GM19468 (cell line): ENCODE measurements around the gene IL36RN.

Source experiments
- ATAC-seq: cut with Tn5 transposase; IDR thresholded peaks from one replicate; pipeline ENCODE4 v1.9.1; 2021; ENCODE audit warnings: mild to moderate bottlenecking, moderate library complexity, moderate number of reproducible peaks; ENCODE audit not compliant: unreplicated experiment; ENCODE audit errors: extremely low read depth

Gene IL36RN

DNA sequence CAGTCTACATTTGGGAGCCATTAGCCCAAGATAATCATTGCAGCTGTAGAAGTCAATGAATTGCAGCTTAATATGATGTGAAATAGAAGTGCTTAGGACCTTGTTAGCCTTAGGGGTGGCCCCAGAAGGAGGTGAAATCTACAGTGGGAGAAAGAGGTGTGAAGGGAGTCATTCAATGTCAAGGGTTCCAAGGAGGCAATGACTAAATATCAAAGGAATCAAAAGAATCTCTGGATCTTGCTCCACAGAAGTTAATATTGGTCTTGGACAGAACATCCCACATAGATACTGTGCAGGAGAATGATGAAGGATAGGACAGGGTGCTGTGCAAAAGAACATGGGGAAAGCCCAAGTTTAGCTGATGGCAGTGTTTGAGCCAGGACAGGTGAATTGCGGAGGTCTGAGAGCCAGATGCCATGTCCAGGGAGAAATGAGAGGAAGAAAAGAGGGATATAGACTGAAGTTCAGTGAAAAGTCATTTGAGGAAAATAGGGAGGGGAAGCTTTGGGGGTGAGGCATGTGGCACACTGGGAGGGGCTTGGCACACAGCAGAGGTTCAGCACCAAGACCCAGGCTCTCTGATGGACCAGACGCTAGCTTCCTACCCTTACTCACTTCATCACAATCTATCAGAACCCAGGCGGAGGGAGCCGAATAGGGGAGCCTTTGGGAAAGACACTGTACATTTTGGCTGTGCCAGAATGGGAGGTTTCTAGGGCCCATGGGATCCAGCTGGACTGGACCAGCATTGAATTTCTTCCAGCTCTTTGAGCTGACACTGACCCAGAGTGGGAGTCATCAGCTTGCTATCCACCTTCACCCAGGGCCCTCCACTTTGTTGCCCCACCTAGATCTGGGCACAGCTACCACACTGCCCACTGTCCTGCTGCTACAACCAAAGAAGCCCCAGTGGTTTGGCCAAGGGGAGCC, 10.9 kb downstream of the IL36RN start:
- ATAC-seq = no peak

DNA sequence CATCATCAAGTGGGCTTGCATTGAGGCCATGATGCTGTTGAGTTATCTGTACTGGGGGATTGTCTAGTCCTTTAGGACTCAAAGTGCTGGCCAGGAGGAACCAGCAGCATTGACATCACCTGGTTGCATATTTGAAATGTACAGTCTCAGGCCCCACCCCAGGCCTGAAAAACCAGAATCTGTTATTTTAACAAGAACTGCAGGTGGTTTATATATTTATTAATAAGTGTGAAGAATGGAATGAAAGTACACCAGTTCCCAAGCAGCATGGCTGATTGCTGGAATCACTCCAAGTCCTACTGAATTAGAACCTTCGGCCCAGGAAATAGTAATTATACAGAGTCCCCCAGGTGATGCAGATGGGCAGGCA, 11.6 kb downstream of the IL36RN start:
- no peak for ATAC-seq

DNA sequence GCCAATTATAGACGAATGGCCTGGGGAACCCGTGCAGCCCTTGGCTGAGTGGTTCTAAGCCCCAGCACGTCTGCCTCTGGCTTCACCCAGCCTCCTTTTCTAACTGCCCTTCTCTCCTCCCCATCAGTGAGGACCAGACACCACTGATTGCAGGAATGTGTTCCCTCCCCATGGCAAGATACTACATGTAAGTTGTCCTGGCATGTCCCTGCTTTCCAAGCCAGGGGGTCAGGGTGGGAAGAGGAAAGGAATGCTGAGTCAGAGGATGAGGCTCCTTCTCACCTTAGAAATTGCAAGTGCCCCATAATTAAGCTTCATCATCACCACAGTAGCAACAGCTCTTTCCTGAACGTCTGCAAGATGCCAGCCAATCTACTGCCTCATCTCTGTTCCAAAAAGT, 13.6 kb downstream of the IL36RN start:
- ATAC-seq = no peak

DNA sequence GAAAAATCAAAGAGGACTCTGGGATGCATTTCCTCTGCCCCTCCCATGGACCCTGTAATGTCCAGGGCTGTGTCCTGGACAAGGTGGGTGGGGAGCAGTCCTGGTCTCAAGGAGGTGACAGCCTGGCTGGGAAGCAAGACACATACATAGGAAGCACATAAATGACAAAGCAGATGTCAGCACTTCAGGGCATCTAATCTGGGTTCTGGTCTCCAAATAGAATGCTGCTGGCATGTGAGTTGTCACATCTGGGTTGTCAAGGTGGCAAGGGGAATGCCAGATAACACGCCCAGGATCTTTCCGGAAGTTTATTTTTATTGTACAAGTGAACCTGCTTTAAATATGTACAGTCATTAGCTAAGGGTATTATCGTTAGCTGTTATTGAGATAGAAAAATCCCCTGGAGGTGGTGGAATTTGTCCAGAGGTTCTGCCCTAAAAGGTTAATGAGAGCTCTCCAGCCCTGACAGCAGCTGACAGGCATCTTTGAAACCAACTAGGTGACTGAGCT, 14.4 kb downstream of the IL36RN start:
- no peak for ATAC-seq

DNA sequence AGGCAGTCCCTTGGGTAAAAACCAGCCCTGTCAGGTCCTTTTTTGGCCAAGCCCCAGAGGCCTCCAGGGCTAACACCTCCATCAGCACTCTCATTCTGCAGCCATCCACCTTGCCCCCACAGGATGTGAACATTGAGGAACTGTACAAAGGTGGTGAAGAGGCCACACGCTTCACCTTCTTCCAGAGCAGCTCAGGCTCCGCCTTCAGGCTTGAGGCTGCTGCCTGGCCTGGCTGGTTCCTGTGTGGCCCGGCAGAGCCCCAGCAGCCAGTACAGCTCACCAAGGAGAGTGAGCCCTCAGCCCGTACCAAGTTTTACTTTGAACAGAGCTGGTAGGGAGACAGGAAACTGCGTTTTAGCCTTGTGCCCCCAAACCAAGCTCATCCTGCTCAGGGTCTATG, 16.0 kb downstream of the IL36RN start:
- no peak for ATAC-seq

DNA sequence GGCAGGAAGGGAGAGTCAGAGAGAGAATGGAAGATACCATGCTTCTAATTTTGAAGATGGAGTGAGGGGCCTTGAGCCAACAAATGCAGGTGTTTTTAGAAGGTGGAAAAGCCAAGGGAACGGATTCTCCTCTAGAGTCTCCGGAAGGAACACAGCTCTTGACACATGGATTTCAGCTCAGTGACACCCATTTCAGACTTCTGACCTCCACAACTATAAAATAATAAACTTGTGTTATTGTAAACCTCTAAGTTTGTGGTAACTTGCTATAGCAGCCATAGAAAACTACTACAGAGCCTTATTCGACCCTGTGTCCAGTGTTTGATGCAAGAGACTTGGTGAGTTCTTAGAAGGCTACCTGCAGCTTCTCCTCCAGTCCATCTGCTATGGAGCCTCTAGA, 16.6 kb downstream of the IL36RN start:
- ATAC-seq = no peak

DNA sequence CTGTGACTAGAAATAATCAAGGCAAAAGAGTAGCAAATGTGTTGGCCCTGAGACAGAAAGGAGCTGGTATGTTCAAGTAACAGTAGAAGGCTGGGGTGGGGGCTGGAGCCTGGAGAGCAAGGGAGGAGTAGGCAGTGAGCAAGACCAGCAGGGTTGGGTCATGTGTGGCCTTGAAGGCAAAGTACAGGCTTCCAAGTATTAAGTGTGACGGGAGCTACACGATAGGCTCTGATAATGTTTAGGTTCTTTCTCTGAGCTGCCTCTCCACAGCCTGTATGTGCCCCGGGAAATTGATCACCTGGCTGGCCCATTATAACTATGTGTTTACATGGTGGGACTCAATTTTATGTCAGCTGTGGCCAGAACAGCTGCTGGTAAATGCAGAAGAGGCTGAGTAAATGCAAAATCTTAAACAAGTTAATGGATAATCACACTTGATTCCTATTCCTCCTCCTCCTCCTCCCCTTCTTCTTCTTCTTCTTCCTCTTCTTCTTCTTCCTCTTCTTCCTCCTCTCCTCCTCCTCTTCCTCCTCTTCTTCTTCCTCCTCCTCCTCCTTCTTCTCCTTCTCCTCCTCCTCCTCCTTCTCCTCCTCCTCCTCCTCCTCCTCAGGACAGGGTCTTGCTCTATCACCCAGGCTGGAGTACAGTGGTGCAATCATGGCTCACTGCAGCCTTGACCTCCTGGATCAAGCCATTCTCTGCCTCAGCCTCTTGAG, 18.1 kb downstream of the IL36RN start:
- no peak for ATAC-seq

DNA sequence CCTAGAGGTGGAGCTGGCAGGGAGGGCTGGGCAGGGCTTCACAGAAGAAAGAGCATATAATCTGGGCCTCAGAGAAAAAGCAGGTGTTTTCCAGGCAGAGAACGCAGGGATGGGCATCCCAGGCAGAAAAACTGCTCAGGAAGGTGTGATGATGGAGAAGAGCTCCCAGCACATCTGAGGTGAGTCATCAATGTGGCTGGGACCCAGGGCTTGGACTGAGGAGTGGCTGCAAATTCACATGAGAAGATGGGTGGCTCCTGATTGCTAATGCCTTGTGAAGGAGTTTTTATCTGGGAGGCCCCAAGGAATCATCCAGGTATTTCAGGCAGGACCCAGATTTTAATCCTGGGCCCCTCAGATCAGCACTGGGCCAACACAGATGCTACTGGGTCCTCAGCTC, 18.9 kb downstream of the IL36RN start:
- no peak for ATAC-seq

DNA sequence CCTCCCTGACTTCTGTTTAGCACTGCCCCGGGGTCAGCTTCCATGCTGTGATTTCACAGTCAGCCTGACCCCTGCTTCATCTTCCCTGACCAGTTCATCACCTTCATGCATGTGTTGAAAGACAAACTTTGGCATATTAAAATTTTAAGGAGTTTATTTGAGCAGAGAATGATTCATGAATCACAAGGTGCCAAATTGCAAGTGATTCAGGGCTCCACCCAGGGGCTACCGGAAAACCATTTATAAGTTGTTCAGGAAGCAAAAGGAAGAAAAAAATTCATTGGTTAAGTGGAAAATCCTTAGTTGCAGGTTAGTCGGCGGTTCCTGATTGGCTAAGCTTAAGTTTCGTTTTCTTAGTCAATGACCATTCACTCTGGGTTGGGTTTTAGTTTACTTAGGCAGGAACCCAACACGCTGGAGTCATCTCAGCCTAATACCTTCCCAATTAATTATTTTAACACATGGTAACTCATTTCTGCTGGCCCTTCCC, 19.4 kb downstream of the IL36RN start:
- no peak for ATAC-seq

DNA sequence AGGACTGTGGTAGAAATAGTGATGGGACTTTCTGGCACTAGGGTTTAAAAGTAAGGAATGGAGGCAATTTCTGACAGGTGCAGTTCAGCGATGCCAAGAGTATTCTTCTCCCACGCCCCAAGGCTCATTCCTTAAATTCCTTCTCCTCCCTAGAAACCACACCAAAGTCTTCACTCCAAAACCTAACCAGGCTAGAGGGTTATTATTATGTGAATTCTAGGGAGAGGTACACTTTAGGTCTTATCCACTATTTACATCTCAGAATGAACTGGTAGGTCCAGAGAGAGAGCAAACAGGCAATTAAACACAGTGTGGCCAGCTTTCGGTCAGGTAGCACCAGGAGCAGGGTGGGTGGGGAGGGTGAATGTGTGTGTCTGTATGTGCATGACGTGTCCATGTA, 20.1 kb downstream of the IL36RN start:
- no peak for ATAC-seq

DNA sequence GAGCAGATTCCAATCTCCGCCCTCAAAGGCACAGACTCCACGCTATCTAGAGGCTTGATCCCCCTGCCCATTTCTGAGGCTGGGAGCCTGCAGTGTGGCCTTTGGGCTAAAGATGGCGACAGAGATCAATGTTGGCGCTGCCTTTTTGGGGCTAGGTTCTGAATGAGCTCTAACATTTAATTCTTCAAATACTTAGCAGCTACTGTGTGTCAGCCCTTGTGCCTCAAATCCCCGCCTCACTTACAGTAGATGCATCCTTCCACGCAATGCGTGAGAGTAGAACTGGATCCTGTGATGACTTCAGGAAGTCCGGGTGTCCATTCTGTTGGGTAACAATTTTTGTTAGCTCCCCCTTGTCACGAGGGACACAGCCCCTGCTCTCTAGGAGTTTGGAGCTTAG, 21.1 kb downstream of the IL36RN start:
- ATAC-seq = no peak

DNA sequence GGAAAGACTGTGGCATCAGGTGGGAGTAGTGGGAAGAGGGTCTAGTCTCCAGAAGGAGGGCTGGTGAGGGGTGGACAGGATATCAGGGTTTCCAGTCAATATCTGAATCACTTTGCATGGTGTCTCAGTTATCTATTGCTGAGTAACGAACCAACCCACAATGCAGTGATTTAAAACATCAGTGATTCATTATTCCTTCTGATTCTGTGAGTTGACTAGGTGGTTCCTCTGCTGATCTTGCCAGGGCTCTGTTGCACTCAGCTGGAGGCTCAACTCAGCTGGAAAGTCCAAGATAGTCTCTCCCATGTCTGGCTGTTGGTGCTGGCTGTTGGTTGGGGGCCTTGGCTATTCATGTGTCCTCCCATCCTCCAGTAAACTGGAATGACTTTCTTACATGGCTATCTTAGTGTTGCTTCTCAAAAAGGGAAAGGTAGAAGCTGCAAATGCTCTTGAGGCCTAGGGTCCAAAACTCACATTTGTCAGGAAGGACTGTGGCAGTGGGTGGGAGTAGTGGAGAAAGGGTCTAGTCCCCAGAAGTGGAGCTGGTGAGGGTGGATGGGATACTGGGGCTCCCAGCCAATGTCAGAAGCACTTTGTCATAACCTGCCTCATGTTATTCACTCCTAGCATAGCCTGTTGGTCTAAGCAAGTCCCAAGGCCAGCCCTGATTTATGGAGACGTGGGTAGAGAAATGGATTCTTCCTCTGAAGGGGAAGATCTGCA, 22.7 kb downstream of the IL36RN start:
- no peak for ATAC-seq

DNA sequence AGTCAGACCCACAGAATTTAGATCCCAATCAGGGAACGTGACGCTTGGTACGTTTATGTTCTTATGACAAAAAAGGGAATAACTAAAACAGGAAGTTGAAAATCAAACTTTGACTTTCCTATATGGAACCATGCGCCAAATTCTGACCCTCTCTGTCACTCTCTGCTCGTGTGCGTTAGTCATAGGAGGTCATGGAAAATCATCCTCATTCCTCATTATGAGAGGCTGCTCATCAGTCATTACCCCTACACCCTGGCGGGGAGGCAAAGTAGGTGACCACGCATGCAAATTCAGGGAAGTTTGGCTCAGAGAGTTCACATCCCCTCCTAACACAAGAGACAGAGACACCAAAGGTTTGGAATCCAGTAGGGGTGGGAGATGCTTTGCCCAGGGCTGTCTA, 24.3 kb downstream of the IL36RN start:
- ATAC-seq = no peak

DNA sequence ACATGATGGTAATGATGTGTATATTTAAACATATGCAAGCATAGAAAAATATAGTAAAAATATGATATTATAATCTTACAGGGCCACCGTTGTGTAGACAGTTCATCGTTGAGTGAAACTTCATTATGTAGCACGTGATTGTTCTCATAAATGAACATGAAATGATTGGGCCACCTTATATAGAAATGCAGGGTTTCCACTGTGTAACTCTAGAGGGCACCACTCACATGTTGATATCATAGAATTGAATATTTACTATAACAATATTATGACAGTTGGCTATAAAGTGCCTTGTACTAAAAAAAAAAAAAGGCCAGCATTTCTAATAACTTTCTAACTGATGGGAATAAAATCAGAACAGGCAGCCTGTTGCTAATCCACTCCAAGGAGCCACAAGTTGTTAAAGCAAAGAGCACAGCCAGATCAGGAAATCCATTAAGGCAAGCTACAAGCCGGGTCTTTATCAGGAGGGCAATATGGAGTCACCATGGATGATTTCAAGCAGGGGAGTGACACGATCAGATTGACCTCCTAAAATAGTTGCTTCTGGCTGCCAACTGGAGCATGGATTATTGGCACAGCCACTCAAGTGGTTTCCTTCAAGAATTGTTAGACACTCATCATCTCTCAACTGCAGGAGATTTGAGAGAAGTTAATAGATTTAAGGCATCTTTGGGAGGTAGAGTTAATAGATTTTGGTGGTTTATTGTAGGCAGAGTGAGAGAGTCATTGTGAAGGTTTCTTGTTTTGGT, 25.4 kb downstream of the IL36RN start:
- ATAC-seq = no peak

DNA sequence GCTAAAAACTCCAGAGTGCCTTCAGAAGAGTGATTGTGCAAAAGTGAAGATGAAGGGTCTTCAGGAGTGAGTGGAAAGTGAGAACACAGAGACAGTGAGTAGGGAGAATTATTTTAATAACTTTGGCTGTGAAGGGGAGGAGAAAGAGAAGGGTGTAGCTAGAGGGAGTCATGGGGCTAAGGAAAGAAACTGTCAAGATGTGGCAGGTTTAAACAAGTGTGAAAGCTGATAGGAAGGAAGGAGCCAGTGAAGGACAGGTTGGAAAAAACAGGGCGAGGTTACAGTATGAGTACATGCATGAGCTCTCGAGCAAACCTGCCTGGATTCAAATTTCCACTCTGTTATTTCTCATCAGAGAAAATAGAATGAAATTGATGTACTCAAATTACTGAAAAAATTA, 26.5 kb downstream of the IL36RN start:
- no peak for ATAC-seq

DNA sequence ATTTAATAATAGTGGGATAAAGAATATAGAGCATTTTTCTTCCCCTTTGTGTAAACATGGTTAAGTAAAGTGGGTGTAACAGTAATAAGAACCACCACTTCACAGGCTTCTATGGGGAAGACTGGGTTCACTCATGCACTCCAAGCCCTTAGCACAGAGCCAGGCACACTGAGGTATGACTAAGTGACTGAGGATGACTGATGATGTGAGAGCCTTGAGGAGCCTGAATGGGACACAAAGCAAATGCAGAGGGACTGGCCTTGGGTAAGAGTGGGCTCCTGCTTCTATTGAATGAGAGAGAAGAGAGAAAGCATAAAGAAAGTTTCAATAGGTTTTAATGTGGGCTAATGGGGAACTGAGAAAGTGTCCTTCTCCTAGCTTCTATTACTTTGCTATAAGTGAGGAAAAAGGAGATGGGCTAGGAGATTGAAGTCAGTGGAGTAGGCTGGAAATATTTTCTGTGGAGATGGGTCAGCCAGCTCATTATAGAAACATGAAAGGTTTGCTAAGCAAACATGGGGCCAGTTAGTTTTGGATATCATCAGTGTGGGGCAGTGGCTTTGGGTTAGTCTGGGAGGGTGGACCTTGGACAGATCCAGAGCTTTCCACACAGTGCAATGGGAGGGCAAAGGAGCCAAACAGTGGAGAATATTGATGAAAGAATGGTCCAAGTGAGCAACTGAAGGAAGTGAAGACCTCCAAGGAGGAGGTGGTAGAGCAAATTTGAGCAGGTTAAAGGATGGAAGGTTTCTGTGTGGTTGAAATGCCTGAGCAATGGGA, 29.4 kb downstream of the IL36RN start:
- no peak for ATAC-seq

DNA sequence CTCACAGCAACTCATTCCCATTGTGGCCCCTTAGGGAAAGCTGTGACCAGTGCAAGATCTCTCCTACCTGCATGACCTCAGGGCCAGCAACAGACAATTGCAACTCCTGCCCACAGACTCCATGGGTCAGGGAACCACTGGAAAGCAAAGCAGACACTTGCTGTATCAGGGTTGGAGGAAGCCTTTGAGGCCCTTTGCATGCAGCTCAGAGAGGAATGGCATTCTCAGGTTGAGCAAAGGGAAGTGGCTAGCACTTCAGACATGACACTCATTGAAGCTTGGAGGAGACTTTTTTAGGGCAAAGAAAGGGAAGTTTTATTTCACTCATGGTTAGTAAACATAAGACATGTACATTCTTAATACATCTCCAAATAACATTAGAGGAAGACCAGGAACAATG, 30.9 kb downstream of the IL36RN start:
- no peak for ATAC-seq

DNA sequence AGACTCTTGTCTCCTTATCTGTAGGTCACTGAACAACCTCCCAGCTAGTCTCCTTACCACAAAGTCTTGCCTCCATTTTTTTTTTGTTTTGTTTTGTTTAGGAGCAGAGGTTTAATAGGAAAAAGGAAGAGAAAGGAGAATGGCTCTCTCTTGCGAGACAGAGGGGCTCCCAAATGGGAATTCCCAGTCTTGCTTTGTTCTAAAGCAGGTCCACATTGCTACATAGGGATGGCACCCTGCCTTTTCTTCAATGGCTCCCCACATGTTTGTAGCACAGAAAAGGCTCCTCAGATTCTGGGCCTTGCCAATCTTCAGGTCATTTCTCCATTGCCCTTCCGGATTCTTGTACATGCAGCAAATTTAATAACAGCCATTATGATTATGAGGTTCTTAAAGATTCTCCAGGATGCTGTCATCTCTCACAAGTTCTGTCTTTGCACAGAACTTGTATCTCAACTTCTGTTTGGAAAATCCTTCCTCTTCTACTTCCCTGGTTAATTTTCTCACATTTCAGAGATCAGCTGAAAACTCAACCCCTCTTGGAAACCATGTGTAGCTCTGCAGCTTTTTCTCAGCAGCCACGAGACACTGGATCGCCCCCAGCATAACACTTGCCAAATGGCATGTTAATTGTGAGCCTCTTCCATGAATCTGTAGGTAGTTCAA, 32.4 kb downstream of the IL36RN start:
- ATAC-seq = no peak
